ENCODE data around the gene SKAP2.

DNA sequence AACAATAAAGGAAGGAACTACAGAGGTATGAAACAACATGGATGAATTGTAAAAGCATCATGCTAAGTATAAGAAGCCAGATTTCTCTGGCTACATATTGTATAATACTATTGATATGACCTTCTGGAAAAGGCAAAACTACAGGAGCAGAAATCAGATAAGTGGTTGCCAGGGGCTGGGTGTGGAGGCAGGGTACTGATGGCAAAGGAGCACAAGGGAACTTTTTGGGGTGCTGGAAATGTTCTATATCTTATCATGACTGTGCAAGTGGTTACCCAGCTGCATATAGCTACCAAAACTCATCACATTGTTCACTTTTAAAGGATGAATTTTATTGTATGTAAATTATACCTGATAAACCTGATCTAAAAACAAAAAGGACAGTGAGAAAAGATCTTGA is 72.4 kb downstream of the SKAP2 start:
- TF ChIP-seq, protein P1, sequence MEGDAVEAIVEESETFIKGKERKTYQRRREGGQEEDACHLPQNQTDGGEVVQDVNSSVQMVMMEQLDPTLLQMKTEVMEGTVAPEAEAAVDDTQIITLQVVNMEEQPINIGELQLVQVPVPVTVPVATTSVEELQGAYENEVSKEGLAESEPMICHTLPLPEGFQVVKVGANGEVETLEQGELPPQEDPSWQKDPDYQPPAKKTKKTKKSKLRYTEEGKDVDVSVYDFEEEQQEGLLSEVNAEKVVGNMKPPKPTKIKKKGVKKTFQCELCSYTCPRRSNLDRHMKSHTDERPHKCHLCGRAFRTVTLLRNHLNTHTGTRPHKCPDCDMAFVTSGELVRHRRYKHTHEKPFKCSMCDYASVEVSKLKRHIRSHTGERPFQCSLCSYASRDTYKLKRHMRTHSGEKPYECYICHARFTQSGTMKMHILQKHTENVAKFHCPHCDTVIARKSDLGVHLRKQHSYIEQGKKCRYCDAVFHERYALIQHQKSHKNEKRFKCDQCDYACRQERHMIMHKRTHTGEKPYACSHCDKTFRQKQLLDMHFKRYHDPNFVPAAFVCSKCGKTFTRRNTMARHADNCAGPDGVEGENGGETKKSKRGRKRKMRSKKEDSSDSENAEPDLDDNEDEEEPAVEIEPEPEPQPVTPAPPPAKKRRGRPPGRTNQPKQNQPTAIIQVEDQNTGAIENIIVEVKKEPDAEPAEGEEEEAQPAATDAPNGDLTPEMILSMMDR (IDR thresholded peaks at IDR 0.05): no peak
- TF ChIP-seq POLR2AphosphoS5 (IDR thresholded peaks at IDR 0.05; ENCODE audit: low read depth, low read length) (no peak), TCF7L2 (IDR thresholded peaks at IDR 0.05; ENCODE audit: low read depth, low read length) (no peak)
- TF ChIP-seq, protein P2, sequence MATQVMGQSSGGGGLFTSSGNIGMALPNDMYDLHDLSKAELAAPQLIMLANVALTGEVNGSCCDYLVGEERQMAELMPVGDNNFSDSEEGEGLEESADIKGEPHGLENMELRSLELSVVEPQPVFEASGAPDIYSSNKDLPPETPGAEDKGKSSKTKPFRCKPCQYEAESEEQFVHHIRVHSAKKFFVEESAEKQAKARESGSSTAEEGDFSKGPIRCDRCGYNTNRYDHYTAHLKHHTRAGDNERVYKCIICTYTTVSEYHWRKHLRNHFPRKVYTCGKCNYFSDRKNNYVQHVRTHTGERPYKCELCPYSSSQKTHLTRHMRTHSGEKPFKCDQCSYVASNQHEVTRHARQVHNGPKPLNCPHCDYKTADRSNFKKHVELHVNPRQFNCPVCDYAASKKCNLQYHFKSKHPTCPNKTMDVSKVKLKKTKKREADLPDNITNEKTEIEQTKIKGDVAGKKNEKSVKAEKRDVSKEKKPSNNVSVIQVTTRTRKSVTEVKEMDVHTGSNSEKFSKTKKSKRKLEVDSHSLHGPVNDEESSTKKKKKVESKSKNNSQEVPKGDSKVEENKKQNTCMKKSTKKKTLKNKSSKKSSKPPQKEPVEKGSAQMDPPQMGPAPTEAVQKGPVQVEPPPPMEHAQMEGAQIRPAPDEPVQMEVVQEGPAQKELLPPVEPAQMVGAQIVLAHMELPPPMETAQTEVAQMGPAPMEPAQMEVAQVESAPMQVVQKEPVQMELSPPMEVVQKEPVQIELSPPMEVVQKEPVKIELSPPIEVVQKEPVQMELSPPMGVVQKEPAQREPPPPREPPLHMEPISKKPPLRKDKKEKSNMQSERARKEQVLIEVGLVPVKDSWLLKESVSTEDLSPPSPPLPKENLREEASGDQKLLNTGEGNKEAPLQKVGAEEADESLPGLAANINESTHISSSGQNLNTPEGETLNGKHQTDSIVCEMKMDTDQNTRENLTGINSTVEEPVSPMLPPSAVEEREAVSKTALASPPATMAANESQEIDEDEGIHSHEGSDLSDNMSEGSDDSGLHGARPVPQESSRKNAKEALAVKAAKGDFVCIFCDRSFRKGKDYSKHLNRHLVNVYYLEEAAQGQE (IDR thresholded peaks at IDR 0.05; ENCODE audit: insufficient read depth in 1 of 2, low read depth in 2 of 2, low read length in 1 of 2): no peak

Data from Panc1 (cell line).